Neural cell (in vitro differentiated cells): ENCODE data around the gene CWF19L2. TPM values are rescaled to one million over a fixed set of nuclear protein-coding genes. Genes with fewer than 3 reads are reported as not detected.
"Not testable (repeated sequence)": the region's sequence is repeated elsewhere in the genome, so short reads cannot be mapped to it uniquely, and the experiment has no call there.

Experiments used
- H2AFZ ChIP-seq: fragments of 200-600, 300-800 bp; sonication (generic), shearing (Covaris generic); 2 replicates; pipeline ENCODE4 v1.6.0; 2014; ENCODE audit warnings: low read depth, mild to moderate bottlenecking, antibody characterized with exemption, low read length, moderate library complexity
- H3F3A ChIP-seq: fragments of 200-600 bp; shearing (Covaris generic); 2 replicates; pipeline ENCODE4 v1.6.1; 2016; ENCODE audit warnings: mild to moderate bottlenecking, moderate library complexity, mixed read lengths, antibody characterized with exemption, low read length; ENCODE audit not compliant: insufficient read depth, poor library complexity, severe bottlenecking
- H3K27ac ChIP-seq: fragments of 200-600, 300-800 bp; sonication (generic), shearing (Covaris generic); 2 replicates; pipeline ENCODE4 v1.5.1; 2014; ENCODE audit warnings: mild to moderate bottlenecking, low read length, moderate library complexity
- H3K27me3 ChIP-seq: fragments of 300-800, 200-600 bp; sonication (generic), shearing (Covaris generic); 2 replicates; pipeline ENCODE4 v1.6.0; 2014; ENCODE audit warnings: mild to moderate bottlenecking, low read depth, low read length, moderate library complexity; ENCODE audit not compliant: insufficient read depth
- H3K36me3 ChIP-seq: fragments of 300-800, 200-600 bp; sonication (generic), shearing (Covaris generic); 2 replicates; pipeline ENCODE4 v1.5.1; 2014; ENCODE audit warnings: mild to moderate bottlenecking, antibody characterized with exemption, low read length, moderate library complexity; ENCODE audit not compliant: insufficient read depth
- H3K4me2 ChIP-seq: fragments of 300-800, 200-600 bp; sonication (generic), shearing (Covaris generic); 2 replicates; pipeline ENCODE4 v1.6.0; 2014; ENCODE audit warnings: mild to moderate bottlenecking, low read length
- H3K4me3 ChIP-seq: fragments of 300-800, 200-600 bp; sonication (generic), shearing (Covaris generic); 2 replicates; pipeline ENCODE4 v1.5.1; 2014; ENCODE audit warnings: mild to moderate bottlenecking, low read length, moderate library complexity
- H3K79me2 ChIP-seq: fragments of 200-600 bp; shearing (Covaris generic); replicated peaks from 2 replicates; pipeline ENCODE4 v1.6.0; 2014; ENCODE audit warnings: mild to moderate bottlenecking, low read length, moderate library complexity; ENCODE audit not compliant: insufficient read depth
- H3K9ac ChIP-seq: fragments of 300-800, 200-600 bp; sonication (generic), shearing (Covaris generic); 2 replicates; pipeline ENCODE4 v1.6.1; 2016; ENCODE audit warnings: mild to moderate bottlenecking, low read length, mixed read lengths
- H3K9me2 ChIP-seq: fragments of 200-600 bp; shearing (Covaris generic); 2 replicates; pipeline ENCODE4 v1.6.1; 2016; ENCODE audit warnings: mild to moderate bottlenecking, low read length, mixed read lengths; ENCODE audit not compliant: insufficient read depth
- H3K9me3 ChIP-seq: fragments of 200-600, 300-800 bp; sonication (generic), shearing (Covaris generic); 2 replicates; pipeline ENCODE4 v1.6.1; 2016; ENCODE audit warnings: mild to moderate bottlenecking, mixed run types, low read length, moderate library complexity, mixed read lengths
- H4K20me1 ChIP-seq: fragments of 200-600 bp; shearing (Covaris generic); 2 replicates; pipeline ENCODE4 v1.6.1; 2016; ENCODE audit warnings: mild to moderate bottlenecking, mixed run types; ENCODE audit not compliant: insufficient read depth
- CTCF ChIP-seq: fragments of 450-650 bp; IDR thresholded peaks from 2 replicates; pipeline ENCODE4 v1.5.1; 2014; ENCODE audit warnings: antibody characterized with exemption, mild to moderate bottlenecking, moderate library complexity; ENCODE audit not compliant: poor library complexity, severe bottlenecking
- EP300 ChIP-seq: fragments of 450-650 bp; conservative IDR thresholded peaks from 2 replicates; pipeline ENCODE4 v1.6.1; 2014; ENCODE audit warnings: antibody characterized with exemption, mild to moderate bottlenecking, moderate library complexity; ENCODE audit not compliant: poor library complexity, severe bottlenecking
- EZH2 ChIP-seq: fragments of 200-600, 300-800 bp; shearing (Covaris generic), sonication (generic); IDR thresholded peaks from 2 replicates; pipeline ENCODE4 v1.6.1; 2014; ENCODE audit warnings: antibody characterized with exemption, low read length, borderline replicate concordance, mild to moderate bottlenecking; ENCODE audit not compliant: insufficient read depth, poor library complexity, severe bottlenecking
- MXI1 ChIP-seq: fragments of 450-650 bp; conservative IDR thresholded peaks from 2 replicates; pipeline ENCODE4 v1.6.1; 2014; ENCODE audit warnings: antibody characterized with exemption, mild to moderate bottlenecking; ENCODE audit not compliant: poor library complexity, severe bottlenecking
- POLR2AphosphoS5 ChIP-seq: IDR thresholded peaks from 2 replicates; pipeline ENCODE4 v1.6.1; 2012
- RAD21 ChIP-seq: fragments of 450-650 bp; conservative IDR thresholded peaks from 2 replicates; pipeline ENCODE4 v1.6.1; 2014; ENCODE audit warnings: antibody characterized with exemption, mild to moderate bottlenecking, moderate library complexity
- REST ChIP-seq: IDR thresholded peaks from 2 replicates; pipeline ENCODE4 v1.6.1; 2012; ENCODE audit warnings: borderline replicate concordance
- SMC3 ChIP-seq: fragments of 450-650 bp; conservative IDR thresholded peaks from 2 replicates; pipeline ENCODE4 v1.6.1; 2014; ENCODE audit warnings: antibody characterized with exemption, mild to moderate bottlenecking, moderate library complexity; ENCODE audit not compliant: poor library complexity
- TAF1 ChIP-seq: IDR thresholded peaks from 2 replicates; pipeline ENCODE4 v1.6.1; 2012; ENCODE audit warnings: low read depth
- polyA plus RNA-seq: library from polyadenylated mRNA; depleted of rRNA; stranded (reverse); fragments of >200 nt; gene quantifications from 2 replicates; pipeline ENCODE4 v1.2.3, GENCODE V29; 2014

Gene CWF19L2
- polyA plus RNA-seq, 1 donor from 2014 or later = 4.9 TPM

- Histone ChIP-seq H3F3A (no peaks in the 10 kb centered on the region), H3K9me3 (peaks cover 3% of the 10 kb centered on the region), H3K9me2 (no peaks in the 10 kb centered on the region), H3K27me3 (no peaks in the 10 kb centered on the region), H3K27ac (no peak overlapping the region), H3K4me3 (no peak overlapping the region), H2AFZ (no peak overlapping the region), H3K4me2 (no peak overlapping the region), H4K20me1 (no peaks in the 10 kb centered on the region), H3K79me2 (no peaks in the 10 kb centered on the region), H3K36me3 (peaks cover 18% of the 10 kb centered on the region), H3K9ac (no peak overlapping the region)
- TF ChIP-seq EP300 (no peak), TAF1 (no peak), RAD21 (no peak), POLR2AphosphoS5 (no peak), CTCF (no peak), REST (no peak), SMC3 (no peak), EZH2 (no peak), MXI1 (no peak)
Observed at GRCh38 chr11:107504981-107505380, 47.4 kb upstream of the CWF19L2 start.

- H3K9ac ChIP-seq = no peak overlapping the region
- no peaks in the 10 kb centered on the region for H3K27me3 ChIP-seq
- no peaks in the 10 kb centered on the region for H3F3A ChIP-seq
- H3K9me2 ChIP-seq = no peaks in the 10 kb centered on the region
- H3K4me3 ChIP-seq = no peak overlapping the region
- H3K4me2 ChIP-seq = no peak overlapping the region
- H3K9me3 ChIP-seq = peaks cover 3% of the 10 kb centered on the region
- H2AFZ ChIP-seq = no peak overlapping the region
- no peaks in the 10 kb centered on the region for H3K79me2 ChIP-seq
- TF ChIP-seq MXI1 (no peak), CTCF (no peak), SMC3 (no peak), TAF1 (no peak), EP300 (no peak), REST (no peak)
- H3K27ac ChIP-seq = no peak overlapping the region
- H4K20me1 ChIP-seq = no peaks in the 10 kb centered on the region
- peaks cover 18% of the 10 kb centered on the region for H3K36me3 ChIP-seq
Observed at GRCh38 chr11:107501713-107502112, 44.1 kb upstream of the CWF19L2 start.

GRCh38 chr11:107497371-107497770, 39.7 kb upstream of the CWF19L2 start:
- not testable (repeated sequence) for H3K27ac ChIP-seq, H3K27me3 ChIP-seq, H3K9ac ChIP-seq, H3K9me3 ChIP-seq, H4K20me1 ChIP-seq, H3K4me3 ChIP-seq, H3K36me3 ChIP-seq, H3K4me2 ChIP-seq, H2AFZ ChIP-seq, H3K79me2 ChIP-seq, H3F3A ChIP-seq, H3K9me2 ChIP-seq
